HG02970 (cell line): ENCODE results near the gene MAGI1.
"Not testable (repeated sequence)": the region's sequence is repeated elsewhere in the genome, so short reads cannot be mapped to it uniquely, and the experiment has no call there.

Experiments
- ATAC-seq: cut with Tn5 transposase; IDR thresholded peaks from one replicate; pipeline ENCODE4 v1.9.1; 2021; ENCODE audit warnings: mild to moderate bottlenecking, moderate library complexity, moderate number of reproducible peaks; ENCODE audit not compliant: unreplicated experiment, low FRiP score

The MAGI1 gene

DNA sequence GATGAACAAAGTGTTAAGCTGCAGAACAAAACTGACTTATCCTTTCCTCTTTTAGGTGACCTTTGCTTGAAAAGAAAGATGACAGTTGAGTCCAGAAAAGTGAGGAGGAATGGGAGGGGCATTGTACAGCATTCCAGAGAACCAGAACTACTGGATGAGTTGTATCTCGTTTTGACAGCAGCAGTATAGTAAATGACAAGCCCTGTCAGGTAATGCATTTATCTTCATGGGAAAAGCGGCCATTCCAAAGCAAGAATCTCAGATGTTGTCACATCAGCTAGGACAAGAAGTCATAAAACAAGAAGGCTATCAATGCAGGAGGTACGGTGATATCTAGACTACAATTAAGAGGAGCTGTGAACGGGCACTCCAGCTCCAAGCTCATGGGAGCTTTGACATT, 421.5 kb downstream of the MAGI1 start:
- no peak for ATAC-seq

DNA sequence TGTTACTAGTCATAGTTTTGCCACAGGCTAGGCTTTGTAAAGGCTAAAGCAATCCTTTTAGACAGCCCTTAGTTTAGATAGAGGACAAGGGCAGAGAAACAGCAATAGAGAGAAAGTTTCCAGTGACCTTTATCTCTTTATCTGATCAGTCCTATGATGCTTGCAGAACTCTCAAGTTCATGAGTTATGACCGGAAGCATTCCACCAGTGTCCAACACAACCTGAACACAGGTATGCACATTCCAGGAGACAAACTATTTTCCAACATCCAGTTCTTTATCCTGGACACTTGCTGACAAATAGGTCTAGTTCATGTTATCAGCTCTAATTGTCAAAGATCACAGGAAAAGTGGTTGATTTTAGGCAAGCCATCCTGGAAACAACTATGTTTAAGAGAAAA, 422.2 kb downstream of the MAGI1 start:
- no peak for ATAC-seq

DNA sequence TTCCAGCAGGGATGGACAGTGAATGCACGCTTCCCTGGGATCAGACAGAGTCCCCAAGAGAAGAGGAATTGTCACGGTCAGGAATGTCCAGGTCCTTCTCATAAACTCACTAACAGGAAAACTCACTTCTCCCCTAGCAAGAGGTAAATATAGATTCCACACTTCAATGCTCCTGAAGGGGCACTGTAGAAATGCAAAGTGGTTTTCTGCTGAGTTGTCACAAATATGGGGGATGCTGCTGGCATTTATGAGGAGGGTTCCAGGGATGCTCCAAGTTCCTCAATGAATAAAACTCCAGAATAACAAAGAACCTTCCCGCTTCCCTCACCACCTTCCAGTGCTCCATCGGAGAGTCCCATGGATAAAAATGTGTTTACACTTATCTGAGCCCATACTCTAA, 423.4 kb downstream of the MAGI1 start:
- no peak for ATAC-seq

DNA sequence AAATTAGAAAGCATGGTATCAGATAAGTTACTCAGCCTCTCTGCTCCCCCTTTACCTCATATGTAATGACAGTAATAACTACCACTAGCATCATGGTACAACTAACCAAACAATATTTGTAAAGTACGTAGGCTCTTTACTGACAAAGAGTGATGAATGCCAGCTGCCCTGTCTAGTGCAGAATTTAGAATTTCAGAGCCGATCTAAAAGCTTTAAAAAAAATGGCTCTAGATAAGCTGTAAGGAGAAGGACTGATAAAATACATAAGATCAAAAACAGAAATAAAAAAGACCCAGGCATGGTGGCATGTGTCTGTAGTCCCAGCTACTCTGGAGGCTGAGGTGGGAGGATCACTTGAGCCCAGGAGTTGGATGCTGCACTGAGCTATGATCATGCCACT, 424.1 kb downstream of the MAGI1 start:
- no peak for ATAC-seq

DNA sequence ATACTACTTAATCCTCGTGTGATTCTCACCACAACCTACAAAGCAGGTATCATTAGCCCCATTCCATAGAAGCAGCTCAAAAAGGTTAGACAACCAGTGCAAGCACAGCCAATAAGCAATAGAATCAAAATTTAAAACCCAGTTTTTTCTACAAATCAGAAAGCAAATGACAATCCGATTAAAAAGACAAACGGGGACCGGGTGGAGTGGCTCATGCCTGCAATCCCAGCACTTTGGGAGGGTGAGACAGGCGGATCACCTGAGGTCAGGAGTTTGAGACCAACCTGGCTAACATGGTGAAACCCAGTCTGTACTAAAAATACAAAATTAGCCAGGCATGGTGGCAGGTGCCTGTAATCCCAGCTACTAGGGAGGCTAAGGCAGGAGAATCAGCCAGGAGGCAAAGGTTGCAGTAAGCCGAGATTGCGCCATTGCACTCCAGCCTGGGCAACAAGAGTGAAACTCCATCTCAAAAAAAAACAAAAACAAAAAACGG, 430.7 kb downstream of the MAGI1 start:
- not testable (repeated sequence) for ATAC-seq

DNA sequence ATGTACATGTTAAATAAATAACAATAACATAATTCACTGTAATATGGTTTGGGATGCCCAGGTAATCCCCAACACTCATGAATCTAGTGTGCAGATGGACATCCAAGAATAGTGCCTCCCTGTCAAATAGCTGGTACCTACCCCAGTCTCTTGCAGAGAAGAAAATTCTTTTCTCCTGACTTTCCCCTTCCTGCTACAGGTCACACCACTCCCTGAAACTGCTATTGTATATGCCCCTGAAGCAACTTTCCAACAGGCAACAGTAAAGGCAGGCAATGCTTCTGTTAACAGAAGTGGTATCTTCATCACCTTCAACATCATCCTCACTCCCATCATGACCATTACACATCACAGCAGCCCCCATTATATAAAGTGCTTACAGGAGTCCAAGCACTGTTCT, 431.6 kb downstream of the MAGI1 start:
- ATAC-seq, result no peak

DNA sequence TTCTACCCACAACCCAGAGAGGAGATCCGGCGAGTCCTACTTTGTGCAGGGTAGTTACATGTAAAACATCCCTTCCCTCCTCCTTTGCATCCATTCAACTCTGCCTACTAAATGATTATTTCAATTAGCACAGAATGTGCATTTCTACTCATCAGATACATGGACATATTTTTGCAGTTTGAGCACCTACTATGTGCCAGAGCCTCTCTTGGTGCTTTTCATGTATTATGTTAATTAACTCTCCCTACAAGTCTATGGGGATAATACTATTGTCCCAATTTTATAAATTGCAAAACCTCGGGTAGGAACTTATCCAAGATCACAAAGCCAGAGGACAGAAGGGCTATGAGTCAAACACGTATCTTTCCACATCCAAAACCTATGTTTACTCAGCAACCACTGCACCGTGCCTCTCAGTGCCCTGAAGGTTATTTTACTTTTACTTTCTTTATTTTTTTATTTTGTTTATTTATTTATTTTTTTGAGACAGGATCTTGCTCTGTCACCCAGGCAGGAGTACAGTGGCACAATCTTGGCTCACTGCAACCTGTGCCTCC, 432.8 kb downstream of the MAGI1 start:
- no peak for ATAC-seq

DNA sequence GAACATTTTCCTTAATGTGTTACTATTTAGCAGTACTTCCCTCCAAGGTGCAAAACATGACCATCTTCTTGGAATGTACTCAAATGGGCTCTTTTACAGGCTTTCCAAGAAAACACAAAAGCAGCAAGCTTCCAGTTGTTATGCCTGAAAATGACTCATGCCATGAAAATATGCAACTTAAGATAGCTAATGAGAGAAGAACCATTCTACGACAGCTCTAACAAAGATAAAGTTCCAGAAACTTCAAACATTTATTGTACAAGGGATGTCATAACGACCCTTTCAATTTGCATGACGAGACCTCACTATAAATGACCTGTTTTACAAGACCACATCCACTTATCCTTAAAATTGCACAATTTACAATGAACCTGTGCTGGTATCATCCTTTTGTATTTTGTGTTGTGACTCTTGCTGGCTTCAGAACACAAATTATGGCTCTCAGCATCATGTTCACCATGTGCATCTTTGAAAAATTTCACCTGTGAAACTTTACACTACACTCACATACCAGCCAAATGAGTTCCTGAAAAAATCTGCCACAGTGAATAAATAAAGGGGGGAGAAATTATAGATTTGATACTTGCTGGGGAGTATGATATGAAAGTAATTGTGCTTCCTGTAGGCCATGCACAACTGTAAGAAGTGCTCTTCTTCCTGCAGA, 433.7 kb downstream of the MAGI1 start:
- ATAC-seq, result no peak

DNA sequence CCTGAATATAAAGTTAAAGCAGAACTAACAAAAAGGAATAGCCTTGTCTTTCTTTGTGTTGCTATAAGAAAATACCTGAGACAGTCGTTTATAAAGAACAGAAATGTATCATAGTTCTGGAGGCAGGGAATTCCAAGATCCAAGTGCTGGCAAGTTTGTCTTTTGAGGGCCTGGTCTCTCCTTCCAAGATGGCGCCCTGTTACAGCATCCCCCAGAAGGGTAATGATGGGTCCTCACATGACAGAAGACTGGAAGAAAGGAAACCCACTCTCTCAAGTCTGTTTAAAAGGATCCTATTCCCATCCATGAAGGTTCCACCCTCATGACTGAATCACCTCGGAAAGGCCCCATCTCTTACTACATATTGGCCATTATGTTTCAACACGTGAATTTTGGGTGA, 435.1 kb downstream of the MAGI1 start:
- no peak for ATAC-seq

DNA sequence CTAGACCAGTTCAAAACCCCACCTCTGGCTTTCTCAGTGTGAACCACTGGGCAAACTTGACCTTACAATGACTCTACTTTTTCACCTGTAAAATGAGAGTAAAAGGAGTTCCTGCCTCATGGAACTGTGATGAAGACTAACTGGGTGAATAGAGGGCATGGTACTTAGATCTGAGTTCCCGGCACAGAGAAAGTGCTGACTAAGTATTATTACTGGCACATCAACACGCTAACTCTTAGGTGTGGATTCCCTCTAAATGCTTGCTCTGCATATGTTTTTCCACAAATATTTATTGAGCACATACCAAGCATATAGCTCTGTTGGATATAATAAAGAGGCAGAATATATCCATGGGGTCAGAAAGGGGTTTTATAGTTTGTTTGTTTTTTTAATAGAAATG, 437.8 kb downstream of the MAGI1 start:
- ATAC-seq, result no peak

DNA sequence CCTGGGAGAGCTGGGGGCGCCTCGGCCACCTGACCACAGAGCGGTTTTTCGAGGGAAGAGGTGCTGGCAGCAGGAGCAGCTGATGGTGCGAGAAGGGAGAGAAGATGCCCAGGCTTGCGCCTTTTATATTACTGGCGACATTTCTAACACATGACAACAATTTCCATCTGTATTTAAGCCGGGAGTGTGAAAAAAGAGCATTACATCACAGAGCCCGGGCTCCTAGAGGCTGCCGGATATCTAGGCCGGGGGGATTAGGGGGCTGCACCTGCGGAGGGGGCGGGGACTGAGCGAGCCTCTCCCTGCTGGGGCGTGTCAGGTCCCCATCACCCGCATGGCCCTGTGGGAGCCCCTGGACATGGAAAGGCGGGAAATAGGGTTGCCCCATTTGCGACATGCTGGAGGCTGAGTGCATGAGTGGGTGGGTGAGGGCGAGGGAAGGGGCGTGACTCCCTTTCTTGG, 440.7 kb downstream of the MAGI1 start:
- ATAC-seq, result no peak

DNA sequence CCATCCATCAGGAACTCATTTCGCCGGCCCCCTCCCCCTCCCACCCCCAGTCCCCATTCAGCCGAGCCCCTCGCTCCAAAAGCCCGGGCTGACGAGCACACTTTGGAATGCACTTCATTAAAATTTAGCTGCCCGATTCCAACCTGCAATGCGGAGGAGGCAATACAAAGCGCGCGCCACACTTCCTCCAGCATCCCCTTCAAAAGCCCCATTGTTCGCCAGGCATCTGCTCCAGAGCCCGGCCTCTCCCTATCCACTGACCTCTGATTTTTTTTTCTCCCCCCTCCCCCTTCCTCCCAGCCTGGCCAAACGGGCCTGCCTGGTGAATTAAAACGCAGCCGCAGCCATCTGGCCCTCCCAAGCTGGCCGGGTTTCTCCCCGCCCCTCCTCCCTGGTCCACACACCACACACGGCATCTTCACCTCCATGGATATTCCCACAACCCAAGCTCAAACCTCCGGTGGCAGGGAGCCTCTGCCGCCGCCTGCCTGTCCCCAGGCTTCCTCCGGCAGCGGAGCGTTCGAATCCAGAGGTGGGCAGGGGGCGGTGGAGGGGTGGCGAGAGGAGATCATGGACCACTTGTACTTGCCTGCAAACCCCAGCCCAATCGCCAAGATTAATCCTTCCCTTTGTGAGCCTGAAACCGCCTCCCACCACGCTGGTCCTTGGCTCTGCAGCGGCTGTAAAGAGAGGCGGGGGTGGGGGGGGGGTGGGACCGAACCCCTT, 441.3 kb downstream of the MAGI1 start:
- ATAC-seq, result no peak

DNA sequence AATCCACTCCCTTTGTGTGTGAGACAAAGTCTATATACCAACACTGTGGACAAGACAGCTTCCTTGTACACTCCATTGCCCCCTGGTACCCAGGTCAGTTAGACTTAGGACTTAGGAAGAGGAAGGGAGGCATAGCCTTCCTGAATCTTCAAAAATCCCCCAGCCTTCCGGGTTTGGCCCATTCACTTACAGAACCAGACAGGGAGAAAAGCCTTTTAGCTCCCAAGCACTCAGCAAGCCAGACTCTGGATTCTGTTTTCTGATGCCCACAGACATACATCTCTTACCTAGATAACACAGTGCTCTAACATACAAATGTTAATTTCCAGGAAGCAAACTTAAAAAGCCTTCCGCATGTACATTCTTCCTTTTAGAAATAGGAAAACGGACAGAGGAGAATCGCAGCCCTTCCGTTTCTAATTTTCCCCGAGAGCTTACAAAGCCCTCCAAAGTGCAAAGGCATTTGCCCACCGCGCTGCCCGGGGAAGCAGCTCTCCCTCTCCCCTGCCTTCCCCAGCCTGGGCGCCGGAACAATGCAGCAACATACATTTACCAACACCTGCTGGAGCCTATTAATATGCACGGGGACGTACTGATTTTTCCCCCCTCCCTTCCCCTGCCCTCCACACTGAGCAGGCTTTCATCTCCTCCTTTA, 442.0 kb downstream of the MAGI1 start:
- no peak for ATAC-seq

DNA sequence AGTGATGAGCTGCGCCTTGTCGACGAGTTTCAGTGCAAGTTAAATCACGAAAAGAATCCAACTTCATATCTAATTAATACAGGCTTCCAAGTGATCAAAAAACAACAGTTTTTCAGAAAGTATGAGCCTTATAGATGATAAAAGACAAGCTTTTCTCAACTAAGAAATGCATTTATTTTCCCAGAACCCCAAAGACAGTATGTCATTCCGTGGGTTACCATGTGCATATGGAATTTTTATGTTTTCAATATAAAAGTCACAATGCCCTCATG, 442.8 kb downstream of the MAGI1 start:
- no peak for ATAC-seq

DNA sequence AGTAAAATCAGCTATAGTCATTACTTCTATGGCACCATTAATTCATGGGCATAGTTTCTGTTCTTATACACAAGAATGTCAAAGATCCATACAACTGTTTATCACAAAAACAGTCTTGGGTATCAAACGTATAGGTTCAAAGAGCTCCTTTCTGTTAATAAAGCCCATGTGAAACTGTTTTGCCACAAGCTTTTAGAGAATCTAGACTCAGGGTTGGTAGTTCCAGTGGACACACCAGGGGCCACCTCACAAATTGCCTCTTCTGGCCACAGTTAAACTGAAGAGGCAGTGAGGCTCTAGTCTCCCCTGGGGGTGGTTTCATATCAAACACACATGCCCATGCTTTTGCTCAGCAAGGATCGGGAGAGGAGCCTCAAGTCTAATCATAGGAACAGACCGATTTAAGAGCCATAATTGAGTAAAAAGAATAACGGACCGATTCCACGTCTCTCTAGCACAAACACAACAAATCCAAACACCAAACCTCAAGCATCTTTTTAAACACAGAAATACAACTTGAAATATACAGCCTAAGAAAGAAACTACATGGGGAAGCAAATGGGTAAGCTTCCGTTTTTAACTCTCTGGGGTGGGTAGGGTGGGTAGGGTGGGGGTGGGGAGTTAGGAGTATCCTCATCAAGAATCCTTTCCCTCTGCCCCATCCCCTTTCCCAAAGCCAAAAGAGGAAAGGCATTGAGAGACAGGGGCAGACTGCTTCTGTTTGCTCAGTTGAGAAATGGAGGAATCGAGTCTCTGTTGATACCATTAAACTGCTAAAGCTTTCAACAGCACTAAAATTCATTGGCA, 443.3 kb downstream of the MAGI1 start:
- no peak for ATAC-seq

DNA sequence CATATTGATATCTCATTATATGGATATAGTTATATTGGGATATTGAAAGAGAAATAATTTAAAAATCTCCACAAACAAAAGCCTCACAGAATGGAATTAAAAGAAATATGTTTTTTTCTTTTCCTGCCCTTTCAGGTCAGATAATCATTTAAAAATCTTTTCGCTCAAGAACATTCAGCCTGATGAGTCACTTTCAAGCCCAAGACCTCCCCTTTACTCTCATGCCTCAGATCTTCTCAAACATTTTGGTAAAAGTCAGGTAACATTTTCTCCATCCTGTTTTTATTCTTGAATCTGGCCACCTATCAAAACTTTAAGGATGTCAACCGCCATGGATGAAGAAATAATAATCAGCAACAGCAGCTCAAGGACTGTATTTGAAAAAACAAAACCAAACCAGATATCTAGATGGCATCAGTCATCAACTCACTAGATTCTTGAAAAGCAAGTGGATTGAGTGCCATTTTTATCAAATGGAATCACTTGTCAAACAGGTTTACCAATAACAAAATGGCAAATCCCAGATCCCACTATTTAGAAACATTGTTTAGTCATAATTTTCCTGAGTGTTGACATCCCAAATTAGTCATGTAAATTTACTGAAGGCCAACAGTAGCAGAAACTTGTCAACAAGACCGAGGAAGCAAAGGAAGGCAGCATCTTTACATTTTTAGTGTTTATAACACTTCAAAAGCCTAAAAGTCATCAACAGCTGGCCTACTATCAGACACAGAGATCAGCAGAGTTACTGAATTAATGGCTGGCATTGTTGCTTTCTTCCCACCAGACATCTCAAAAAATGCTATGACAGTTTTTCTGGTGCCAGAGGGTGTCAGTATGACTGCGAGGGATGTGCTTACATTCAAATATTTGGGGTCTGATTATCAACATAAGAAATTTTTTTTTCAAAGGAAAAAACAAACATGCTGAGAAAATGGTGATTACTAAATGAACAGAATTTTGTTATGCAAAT, 444.7 kb downstream of the MAGI1 start:
- ATAC-seq, result no peak

DNA sequence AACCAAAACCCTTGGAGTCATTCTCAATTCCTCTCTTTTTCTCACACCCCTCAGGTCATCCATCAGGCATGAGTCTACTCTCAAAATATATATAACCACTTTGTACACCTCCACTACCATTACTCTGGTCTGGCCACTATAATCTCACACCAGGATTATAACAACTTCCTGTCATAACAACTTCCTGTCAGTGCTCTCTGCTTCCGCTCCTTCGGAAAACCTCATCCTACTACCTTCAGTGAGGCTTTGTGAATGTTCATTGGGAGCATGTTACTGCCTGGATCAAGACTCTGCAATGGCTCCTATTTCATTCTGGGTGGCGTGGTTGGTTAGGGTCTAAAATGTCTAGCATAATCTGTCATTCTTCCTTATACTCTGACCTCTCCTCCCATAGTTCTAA, 447.4 kb downstream of the MAGI1 start:
- ATAC-seq, result no peak

DNA sequence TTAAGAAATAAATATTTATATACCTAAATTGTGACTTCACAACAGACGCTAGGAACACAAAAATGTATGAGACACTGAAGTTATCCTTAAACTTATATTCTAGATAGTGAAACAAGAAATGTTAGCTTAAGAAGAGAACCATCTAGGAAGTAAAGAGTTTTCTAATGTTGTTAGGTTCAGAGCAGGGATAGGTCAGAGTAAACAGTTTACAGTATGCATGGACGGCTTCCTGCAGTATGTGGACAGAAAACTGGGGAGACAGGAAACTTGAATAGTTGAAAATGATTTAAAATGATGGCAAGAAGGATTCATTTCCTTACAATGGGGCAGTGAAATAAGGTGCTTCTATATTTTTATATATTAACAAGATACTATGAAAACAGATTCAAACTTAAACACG, 449.8 kb downstream of the MAGI1 start:
- ATAC-seq, result no peak

DNA sequence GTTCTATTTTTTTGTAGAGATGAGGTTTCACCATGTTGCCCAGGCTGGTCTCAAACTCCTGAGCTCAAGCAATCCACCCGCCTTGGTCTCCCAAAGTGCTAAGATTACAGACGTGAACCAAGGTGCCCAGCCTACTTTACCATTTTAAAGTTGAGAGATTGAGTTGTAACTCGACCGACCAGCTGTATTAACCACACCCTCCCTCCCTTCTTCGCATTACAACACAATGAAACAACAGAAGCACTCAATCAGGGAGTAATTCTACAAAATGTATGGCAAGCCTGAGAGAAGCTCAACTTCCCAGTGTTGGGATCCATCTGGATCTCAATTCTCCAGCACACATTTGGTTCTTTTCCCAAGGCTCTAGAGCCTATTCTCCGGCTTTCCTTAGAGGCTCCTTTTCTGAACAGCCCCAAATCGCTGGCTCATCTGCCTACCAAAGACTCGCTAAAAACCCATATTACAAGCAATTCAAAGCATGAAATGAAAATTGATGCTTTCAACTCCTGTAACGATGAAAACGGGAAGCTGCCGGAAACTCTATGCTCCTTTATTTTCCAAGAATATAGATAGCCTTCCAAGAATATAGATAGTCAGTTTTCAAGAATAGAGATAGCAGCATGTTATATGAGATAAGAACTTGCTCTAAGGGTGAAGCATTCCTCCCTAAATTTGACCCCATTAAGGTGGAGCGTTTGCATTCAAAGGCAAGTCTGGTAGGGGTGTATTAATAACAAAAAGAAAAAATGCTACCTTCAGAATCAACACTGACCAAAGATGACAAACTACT, 450.9 kb downstream of the MAGI1 start:
- no peak for ATAC-seq
